ENCODE results near the gene ARPP21. TPM values are rescaled to one million over a fixed set of nuclear protein-coding genes. Genes with fewer than 3 reads are reported as not detected.

Gene ARPP21
- total RNA-seq, 1 experiment from 2014 or later, result not detected

DNA sequence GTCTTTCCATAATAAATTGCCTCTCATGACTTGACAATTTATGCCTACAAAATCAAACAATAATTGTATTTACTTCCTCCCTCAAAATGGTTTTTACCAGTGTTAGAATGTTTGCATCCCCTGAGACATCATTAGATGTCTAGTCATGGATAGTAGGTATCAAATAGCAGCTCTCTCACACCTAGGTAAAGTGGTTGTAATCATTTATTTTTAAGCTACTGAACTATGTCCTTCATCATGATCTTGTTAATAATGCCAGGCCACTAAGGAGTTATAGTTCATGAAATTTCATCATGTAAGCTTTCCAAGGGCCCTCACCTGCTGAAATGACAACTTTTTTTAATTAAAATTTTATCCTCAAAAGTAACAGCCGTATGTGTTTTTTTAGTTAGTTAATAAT lies 134.1 kb downstream of the ARPP21 start (continued):
- TF ChIP-seq, protein P1, sequence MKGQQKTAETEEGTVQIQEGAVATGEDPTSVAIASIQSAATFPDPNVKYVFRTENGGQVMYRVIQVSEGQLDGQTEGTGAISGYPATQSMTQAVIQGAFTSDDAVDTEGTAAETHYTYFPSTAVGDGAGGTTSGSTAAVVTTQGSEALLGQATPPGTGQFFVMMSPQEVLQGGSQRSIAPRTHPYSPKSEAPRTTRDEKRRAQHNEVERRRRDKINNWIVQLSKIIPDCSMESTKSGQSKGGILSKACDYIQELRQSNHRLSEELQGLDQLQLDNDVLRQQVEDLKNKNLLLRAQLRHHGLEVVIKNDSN (CRISPR knock-in tag; IDR thresholded peaks at IDR 0.05), result no peak
- TF ChIP-seq PRRX2 (CRISPR knock-in tag; IDR thresholded peaks at IDR 0.05) (no peak), ZNF416 (CRISPR knock-in tag; IDR thresholded peaks at IDR 0.05) (no peak), EMX1 (CRISPR knock-in tag; IDR thresholded peaks at IDR 0.05) (no peak), JAZF1 (CRISPR knock-in tag; IDR thresholded peaks at IDR 0.05) (no peak), ZNF219 (CRISPR knock-in tag; IDR thresholded peaks at IDR 0.05; ENCODE audit: borderline replicate concordance) (no peak)
- TF ChIP-seq, protein P2, sequence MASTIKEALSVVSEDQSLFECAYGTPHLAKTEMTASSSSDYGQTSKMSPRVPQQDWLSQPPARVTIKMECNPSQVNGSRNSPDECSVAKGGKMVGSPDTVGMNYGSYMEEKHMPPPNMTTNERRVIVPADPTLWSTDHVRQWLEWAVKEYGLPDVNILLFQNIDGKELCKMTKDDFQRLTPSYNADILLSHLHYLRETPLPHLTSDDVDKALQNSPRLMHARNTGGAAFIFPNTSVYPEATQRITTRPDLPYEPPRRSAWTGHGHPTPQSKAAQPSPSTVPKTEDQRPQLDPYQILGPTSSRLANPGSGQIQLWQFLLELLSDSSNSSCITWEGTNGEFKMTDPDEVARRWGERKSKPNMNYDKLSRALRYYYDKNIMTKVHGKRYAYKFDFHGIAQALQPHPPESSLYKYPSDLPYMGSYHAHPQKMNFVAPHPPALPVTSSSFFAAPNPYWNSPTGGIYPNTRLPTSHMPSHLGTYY (CRISPR knock-in tag; IDR thresholded peaks at IDR 0.05), result no peak

DNA sequence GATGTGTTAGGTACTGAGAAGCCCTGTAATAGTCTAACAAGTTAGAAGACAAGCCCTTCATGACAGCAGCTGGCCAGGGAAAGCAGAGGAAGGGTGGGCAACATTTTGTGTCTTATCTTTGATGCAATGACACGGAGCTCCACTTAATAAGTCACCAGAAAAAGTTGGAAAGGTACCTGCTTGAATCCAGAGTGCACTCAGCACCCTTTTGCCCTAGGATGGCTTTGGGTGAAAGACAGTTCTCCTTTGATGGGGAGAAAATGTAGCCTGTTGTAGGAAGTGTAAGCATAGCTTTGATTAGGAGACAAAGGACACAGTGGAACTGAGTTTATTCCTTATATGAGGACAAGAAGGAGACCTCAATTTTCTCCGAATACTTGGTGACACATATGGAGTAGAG lies 137.0 kb downstream of the ARPP21 start:
- no peak overlapping the region for H3K4me3 Mint-ChIP-seq
- CTCF ChIA-PET, result no interaction called here
- H3K9me3 Mint-ChIP-seq, result no peaks in the 10 kb centered on the region
- H3K27me3 Mint-ChIP-seq (ENCODE audit: low read depth), result no peaks in the 10 kb centered on the region
- DNase-seq (ENCODE audit: low spot score) (no peak), ATAC-seq (no peak)
- 0 out of 2 replicates have a peak, but pooled peaks cover 3% of the 10 kb centered on the region for H3K4me1 Mint-ChIP-seq
- no peak overlapping the region for H3K27ac Mint-ChIP-seq
- POLR2A ChIA-PET, result no interaction called here
- H3K36me3 Mint-ChIP-seq, result no peaks in the 10 kb centered on the region
- TF ChIP-seq, protein P3, sequence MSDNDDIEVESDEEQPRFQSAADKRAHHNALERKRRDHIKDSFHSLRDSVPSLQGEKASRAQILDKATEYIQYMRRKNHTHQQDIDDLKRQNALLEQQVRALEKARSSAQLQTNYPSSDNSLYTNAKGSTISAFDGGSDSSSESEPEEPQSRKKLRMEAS (CRISPR knock-in tag; IDR thresholded peaks at IDR 0.05), result no peak
- TF ChIP-seq ZNF121 (CRISPR knock-in tag; IDR thresholded peaks at IDR 0.05) (no peak), ESRRA (CRISPR knock-in tag; IDR thresholded peaks at IDR 0.05; ENCODE audit: borderline replicate concordance) (no peak), SMAD4 (CRISPR knock-in tag; IDR thresholded peaks at IDR 0.05) (no peak), JAZF1 (CRISPR knock-in tag; IDR thresholded peaks at IDR 0.05) (no peak), KAT7 (CRISPR knock-in tag; IDR thresholded peaks at IDR 0.05; ENCODE audit: borderline replicate concordance) (no peak), ETV6 (CRISPR knock-in tag; IDR thresholded peaks at IDR 0.05) (no peak), ZNF423 (CRISPR knock-in tag; IDR thresholded peaks at IDR 0.05) (no peak), NR1H2 (CRISPR knock-in tag; IDR thresholded peaks at IDR 0.05) (no peak)
- TF ChIP-seq, protein P4, sequence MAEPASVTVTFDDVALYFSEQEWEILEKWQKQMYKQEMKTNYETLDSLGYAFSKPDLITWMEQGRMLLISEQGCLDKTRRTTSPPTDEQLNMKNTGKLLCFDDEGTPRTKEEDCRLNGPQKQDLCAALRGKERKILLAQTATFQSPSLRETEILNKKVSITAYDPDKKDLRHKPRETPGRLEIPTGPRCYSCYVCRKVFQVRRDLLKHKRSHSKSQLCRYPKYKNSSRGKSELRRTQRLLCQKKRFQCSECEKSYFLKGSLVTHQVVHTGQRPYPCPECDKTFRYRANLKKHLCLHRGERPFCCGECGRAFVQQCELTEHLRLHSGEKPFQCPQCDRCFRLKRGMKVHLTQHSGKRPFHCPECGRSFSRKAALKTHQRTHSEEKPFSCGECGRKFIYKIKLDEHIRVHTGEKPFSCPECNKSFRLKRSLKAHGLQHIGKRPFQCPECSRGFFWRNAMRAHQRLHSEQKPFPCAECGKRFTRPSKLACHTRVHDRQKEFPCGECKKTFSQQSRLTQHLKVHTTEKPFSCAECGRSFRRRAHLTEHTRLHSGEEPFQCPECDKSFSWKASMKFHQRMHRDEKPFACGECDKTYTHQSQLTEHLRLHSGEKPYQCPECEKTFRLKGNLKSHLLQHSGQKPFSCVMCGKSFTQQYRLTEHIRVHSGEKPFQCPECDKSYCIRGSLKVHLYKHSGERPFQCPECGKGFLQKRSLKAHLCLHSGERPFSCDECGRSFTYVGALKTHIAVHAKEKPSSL (CRISPR knock-in tag; conservative IDR thresholded peaks at IDR 0.05), result no peak
- TF ChIP-seq, protein P5, sequence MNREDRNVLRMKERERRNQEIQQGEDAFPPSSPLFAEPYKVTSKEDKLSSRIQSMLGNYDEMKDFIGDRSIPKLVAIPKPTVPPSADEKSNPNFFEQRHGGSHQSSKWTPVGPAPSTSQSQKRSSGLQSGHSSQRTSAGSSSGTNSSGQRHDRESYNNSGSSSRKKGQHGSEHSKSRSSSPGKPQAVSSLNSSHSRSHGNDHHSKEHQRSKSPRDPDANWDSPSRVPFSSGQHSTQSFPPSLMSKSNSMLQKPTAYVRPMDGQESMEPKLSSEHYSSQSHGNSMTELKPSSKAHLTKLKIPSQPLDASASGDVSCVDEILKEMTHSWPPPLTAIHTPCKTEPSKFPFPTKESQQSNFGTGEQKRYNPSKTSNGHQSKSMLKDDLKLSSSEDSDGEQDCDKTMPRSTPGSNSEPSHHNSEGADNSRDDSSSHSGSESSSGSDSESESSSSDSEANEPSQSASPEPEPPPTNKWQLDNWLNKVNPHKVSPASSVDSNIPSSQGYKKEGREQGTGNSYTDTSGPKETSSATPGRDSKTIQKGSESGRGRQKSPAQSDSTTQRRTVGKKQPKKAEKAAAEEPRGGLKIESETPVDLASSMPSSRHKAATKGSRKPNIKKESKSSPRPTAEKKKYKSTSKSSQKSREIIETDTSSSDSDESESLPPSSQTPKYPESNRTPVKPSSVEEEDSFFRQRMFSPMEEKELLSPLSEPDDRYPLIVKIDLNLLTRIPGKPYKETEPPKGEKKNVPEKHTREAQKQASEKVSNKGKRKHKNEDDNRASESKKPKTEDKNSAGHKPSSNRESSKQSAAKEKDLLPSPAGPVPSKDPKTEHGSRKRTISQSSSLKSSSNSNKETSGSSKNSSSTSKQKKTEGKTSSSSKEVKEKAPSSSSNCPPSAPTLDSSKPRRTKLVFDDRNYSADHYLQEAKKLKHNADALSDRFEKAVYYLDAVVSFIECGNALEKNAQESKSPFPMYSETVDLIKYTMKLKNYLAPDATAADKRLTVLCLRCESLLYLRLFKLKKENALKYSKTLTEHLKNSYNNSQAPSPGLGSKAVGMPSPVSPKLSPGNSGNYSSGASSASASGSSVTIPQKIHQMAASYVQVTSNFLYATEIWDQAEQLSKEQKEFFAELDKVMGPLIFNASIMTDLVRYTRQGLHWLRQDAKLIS (CRISPR knock-in tag; IDR thresholded peaks at IDR 0.05; ENCODE audit: borderline replicate concordance), result no peak
- TF ChIP-seq, protein P6, sequence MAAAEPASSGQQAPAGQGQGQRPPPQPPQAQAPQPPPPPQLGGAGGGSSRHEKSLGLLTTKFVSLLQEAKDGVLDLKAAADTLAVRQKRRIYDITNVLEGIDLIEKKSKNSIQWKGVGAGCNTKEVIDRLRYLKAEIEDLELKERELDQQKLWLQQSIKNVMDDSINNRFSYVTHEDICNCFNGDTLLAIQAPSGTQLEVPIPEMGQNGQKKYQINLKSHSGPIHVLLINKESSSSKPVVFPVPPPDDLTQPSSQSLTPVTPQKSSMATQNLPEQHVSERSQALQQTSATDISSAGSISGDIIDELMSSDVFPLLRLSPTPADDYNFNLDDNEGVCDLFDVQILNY (CRISPR knock-in tag; IDR thresholded peaks at IDR 0.05), result no peak
- TF ChIP-seq, protein P7, sequence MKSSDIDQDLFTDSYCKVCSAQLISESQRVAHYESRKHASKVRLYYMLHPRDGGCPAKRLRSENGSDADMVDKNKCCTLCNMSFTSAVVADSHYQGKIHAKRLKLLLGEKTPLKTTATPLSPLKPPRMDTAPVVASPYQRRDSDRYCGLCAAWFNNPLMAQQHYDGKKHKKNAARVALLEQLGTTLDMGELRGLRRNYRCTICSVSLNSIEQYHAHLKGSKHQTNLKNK (CRISPR knock-in tag; IDR thresholded peaks at IDR 0.05), result no peak

Data from WTC11 (cell line).